ENCODE data around the gene MRPL46. TPM values are rescaled to one million over a fixed set of nuclear protein-coding genes. Genes with fewer than 3 reads are reported as not detected.

Gene MRPL46
- total and polyA plus RNA-seq, 2 of the 8 experiments (the other 6 are each of a cell fraction or from before 2014, with no cell fraction given), result 17.2 to 24.5 TPM

- WGBS, 2 experiments (ENCODE audit: extremely low coverage in 1 of 2, insufficient coverage in 1 of 2, insufficient read length in 1 of 2, insufficient replicate concordance in 2 of 2, low coverage in 1 of 2, low lambda C conversion rate in 2 of 2, missing lambda C conversion rate in 1 of 2), result 82% methylated on average over 3 of the region's 3 CpGs; no CpG with 5 or more reads in 1 of the 2 experiments
- Histone ChIP-seq H3K27me3 (replicated peaks in 1 of 4; ENCODE audit: control insufficient read depth in 3 of 4, extremely low read depth in 1 of 4, insufficient read depth in 3 of 4, low read length in 3 of 4) (no peaks in the 10 kb centered on the region), H3K36me3 (ENCODE audit: control insufficient read depth in 2 of 4, insufficient read depth in 4 of 4, low read length in 3 of 4) (no peaks in the 10 kb centered on the region)
- TF ChIP-seq SIRT6 (IDR thresholded peaks at IDR 0.05; ENCODE audit: low read length), result no peak
- no peak for TF ChIP-seq RFX5 (IDR thresholded peaks at IDR 0.05; ENCODE audit: borderline replicate concordance, low read depth, low read length)
- no peak for TF ChIP-seq KDM4A (IDR thresholded peaks at IDR 0.05; ENCODE audit: low read depth, low read length, severe bottlenecking)
- TF ChIP-seq TAF1 (IDR thresholded peaks at IDR 0.05; ENCODE audit: low read depth, low read length), result no peak
- TF ChIP-seq TAF7 (optimal IDR thresholded peaks at IDR 0.05; ENCODE audit: borderline replicate concordance, low read depth, low read length), result no peak
- no peak for TF ChIP-seq NANOG (IDR thresholded peaks at IDR 0.05; ENCODE audit: insufficient read depth, low read depth, low read length, poor library complexity, severe bottlenecking)
- no peak for TF ChIP-seq FOSL1 (IDR thresholded peaks at IDR 0.05; ENCODE audit: insufficient read depth, low read depth, low read length)
- no peak for TF ChIP-seq POU5F1 (IDR thresholded peaks at IDR 0.05; ENCODE audit: low read depth, low read length)
- no peak for TF ChIP-seq RNF2 (IDR thresholded peaks at IDR 0.05; ENCODE audit: borderline replicate concordance, low read depth, low read length, missing control alignments, poor library complexity, severe bottlenecking)
- no peak for TF ChIP-seq EGR1 (IDR thresholded peaks at IDR 0.05; ENCODE audit: borderline replicate concordance, low read depth, low read length)
- TF ChIP-seq SIX5 (IDR thresholded peaks at IDR 0.05; ENCODE audit: low read depth, low read length), result no peak
- TF ChIP-seq POLR2AphosphoS5 (IDR thresholded peaks at IDR 0.05; ENCODE audit: low read depth, low read length), result no peak
- no peak for TF ChIP-seq TEAD4 (IDR thresholded peaks at IDR 0.05; ENCODE audit: low read depth, low read length)
These were observed 47.4 kb downstream of the MRPL46 start for GRCh38 chr15:88419830-88420229.

More at GRCh38 chr15:88419830-88420229, 47.4 kb downstream of the MRPL46 start:
- Histone ChIP-seq H2BK20ac (ENCODE audit: low read length) (no peak overlapping the region), H3K4me1 (replicated peaks in 1 of 4; ENCODE audit: control insufficient read depth in 3 of 4, insufficient read depth in 4 of 4, low read length in 3 of 4) (no peaks in the 10 kb centered on the region), H3K9ac (replicated peaks in 1 of 4; ENCODE audit: extremely low read depth in 1 of 4, low read depth in 3 of 4, low read length in 3 of 4) (no peak overlapping the region), H4K8ac (ENCODE audit: extremely low read depth, insufficient read depth, low read length) (no peak overlapping the region), H2BK120ac (replicated peaks; ENCODE audit: low read depth, low read length) (no peak overlapping the region), H3K4me2 (ENCODE audit: insufficient read depth in 1 of 2, low read depth in 2 of 2, low read length in 2 of 2) (no peak overlapping the region), H2BK15ac (ENCODE audit: low read length) (no peak overlapping the region), H3K23me2 (ENCODE audit: low read depth, low read length) (no peaks in the 10 kb centered on the region), H3K4ac (replicated peaks; ENCODE audit: insufficient read length, low read depth, low read length) (no peak overlapping the region), H3K79me2 (ENCODE audit: control insufficient read depth in 1 of 2, insufficient read depth in 2 of 2, low read length in 2 of 2) (no peaks in the 10 kb centered on the region), H3K4me3 (ENCODE audit: extremely low read depth in 1 of 4, insufficient read depth in 2 of 4, low read depth in 3 of 4, low read length in 4 of 4) (no peak overlapping the region), H2AK5ac (ENCODE audit: low read depth, low read length) (no peak overlapping the region), H3K14ac (ENCODE audit: insufficient read length) (no peak overlapping the region), H2BK12ac (ENCODE audit: low read depth, low read length) (no peak overlapping the region), H2BK5ac (ENCODE audit: low read depth, low read length) (no peak overlapping the region), H3K18ac (ENCODE audit: extremely low read depth, low read length) (no peak overlapping the region), H2AFZ (ENCODE audit: low read length) (no peak overlapping the region), H3K56ac (replicated peaks; ENCODE audit: insufficient read length, low read depth, low read length) (no peak overlapping the region), H3K27ac (ENCODE audit: low read depth, low read length) (no peak overlapping the region), H4K20me1 (replicated peaks in 1 of 2; ENCODE audit: control insufficient read depth in 1 of 2, insufficient read depth in 2 of 2, low read length in 2 of 2) (no peaks in the 10 kb centered on the region), H3K9me3 (ENCODE audit: insufficient read depth in 2 of 2, low read depth in 1 of 2, low read length in 1 of 2) (no peaks in the 10 kb centered on the region), H3K79me1 (ENCODE audit: low read depth, low read length) (no peaks in the 10 kb centered on the region), H3K23ac (ENCODE audit: insufficient read length) (no peak overlapping the region), H4K91ac (replicated peaks; ENCODE audit: insufficient read length, low read length) (no peak overlapping the region), H4K5ac (ENCODE audit: insufficient read length, low read depth, low read length) (no peak overlapping the region)
- ChIA-PET POLR2A (ENCODE audit: partially characterized antibody) (no interaction called here), CTCF (ENCODE audit: partially characterized antibody) (interaction anchor here (1.0 to 1.1 kb wide), 2 partner anchors 16 to 174 kb away, joined by 3 read pairs; no protein-coding TSS in a partner anchor)
- FAIRE-seq, result no peak
- DNase-seq (ENCODE audit: low read depth in 1 of 2, low spot score in 2 of 2), result no peak

All from H1 (cell line).